NCI-H2029 (cell line): ENCODE results near the gene C11orf21.

Experiments used
- DNase-seq: peaks from one replicate; lab custom pipeline; 2025; lab: John Stamatoyannopoulos, UW

The C11orf21 gene

GRCh38 chr11:2260491-2261364 is 41.0 kb downstream of the C11orf21 start:
- DNase-seq, result no peak

GRCh38 chr11:2259897-2260451 is 41.7 kb downstream of the C11orf21 start:
- no peak for DNase-seq

GRCh38 chr11:2259466-2259830 is 42.3 kb downstream of the C11orf21 start:
- no peak for DNase-seq

DNA sequence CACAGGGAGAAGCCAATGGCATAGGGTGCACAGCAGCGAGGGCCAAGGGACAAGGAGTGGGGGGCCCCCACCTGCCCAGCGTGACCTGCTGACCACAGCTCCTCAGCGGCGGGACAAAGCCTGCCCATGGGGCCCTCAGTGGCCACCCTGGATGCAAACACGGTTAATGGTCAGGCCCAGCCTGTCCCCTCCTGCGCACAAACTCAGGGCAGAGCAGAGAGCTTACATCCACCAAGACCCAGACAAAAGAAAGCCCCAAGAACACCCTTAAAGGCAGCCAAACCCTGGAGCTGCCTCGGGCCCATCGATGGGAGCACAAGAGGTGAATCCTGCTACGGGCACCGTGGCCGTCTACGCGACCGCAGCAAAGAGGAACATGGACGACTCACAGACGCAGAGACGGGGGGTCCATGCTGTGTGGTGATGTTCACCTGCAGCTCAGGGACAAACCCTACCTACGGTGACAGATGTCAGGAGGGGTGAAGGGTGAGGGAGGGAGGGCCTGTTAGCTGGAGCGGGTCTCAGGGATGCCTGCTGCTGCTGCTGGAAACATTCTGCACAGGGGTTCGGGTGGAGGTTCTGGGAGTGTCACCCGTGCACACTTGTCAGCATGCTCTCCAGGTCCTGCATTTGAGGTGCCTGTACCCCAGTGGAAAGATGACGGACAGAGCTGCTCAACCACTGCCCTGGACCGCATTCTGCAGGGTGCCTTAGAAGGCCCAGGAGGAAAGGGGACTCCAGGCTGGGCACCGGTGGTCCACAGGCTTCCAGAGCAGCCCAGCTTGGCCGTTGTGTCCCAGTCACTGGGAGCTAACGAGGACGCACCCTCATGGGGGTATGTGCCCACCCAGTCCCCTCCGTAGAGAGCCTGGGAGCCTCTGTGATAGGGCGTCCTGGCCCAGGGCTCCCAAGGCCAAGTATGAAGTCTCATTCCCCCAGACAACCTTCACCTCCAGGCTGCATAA is 42.9 kb downstream of the C11orf21 start:
- no peak for DNase-seq

DNA sequence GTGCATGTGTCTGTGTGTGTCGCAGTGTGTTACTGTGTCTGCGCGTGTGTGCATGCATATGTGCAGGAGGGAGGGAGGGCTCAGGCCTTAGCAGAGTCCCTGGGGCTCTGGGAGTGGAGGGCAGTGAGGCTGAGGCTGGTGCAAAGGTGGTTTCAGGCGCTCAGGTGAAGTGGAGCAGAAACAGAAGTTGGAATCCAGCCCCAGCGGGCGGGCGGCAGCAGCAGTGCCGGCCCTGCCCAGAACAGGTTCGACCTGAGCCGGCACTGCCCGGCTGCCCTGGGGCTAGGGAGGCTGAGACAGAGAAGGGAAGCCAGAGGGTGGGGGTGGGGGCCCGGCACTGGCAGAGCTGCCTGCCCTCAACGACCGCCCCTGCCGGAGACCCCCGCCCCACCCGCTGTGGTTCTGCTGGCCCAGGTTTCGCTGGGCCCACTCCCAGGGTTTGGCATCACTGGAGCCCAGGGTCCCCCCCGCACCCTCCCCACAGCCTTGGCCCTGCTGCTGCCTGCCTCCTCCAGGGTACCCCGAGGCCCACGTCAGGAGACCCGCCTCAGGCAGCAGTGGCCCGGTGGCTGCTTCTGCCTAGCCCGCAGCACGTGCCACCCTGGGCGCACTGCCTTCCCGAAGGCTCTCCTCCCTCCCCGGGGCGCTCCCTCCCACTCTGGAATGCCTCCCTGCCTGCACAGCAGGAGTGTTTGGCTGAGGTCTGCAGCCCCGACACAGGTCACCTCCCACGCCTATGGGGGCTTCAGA is 44.6 kb downstream of the C11orf21 start:
- no peak for DNase-seq

GRCh38 chr11:2256293-2256913 is 45.3 kb downstream of the C11orf21 start:
- no peak for DNase-seq

- no peak for DNase-seq
Measured at GRCh38 chr11:2252018-2252417, 49.7 kb downstream of the C11orf21 start.

- DNase-seq, result no peak
Measured at GRCh38 chr11:2251138-2251537, 50.6 kb downstream of the C11orf21 start.

- DNase-seq, result no peak
Measured at GRCh38 chr11:2250485-2250884, 51.2 kb downstream of the C11orf21 start.

DNA sequence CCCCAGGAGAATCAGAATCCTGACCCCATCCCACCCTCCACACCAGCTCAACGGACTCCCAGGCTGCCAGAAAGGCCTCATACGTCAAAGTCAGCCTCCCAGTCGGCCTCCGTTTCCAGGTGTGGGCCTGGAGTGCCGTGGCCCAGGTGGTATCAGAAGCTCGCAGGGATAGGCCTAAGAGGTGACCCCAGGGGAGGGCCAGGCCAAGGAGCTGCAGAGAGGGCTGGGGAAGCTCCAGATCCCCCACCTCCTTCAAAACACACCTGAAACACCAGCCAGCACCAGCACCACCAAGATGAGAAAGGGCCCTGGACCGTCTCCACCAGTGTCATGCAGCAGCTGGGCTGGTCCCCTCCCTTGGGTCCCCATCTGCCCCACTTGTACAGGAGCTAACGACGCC is 51.7 kb downstream of the C11orf21 start:
- no peak for DNase-seq

- no peak for DNase-seq
Measured at GRCh38 chr11:2249189-2249916, 52.4 kb downstream of the C11orf21 start.

GRCh38 chr11:2248762-2249161 is 53.0 kb downstream of the C11orf21 start:
- DNase-seq, result no peak

DNA sequence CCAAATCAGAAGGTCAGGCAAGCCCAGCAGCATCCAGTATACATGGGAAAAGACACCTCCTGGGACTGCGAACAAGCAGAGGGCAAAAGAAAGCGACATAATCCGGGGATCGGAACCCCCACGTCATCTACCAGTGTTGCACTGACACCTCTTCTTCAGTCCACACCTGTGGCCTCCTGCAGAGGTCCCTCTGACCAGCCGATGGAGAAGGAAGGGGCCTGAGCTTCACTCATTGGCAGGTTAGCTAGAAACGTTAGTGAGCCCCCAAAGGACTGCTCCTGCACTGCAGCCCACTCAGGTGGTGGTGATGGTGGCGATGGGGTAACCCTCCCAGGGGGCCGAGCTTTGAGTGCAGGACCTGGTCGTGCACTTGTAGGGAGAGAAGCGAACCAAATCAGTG is 53.5 kb downstream of the C11orf21 start:
- no peak for DNase-seq

DNA sequence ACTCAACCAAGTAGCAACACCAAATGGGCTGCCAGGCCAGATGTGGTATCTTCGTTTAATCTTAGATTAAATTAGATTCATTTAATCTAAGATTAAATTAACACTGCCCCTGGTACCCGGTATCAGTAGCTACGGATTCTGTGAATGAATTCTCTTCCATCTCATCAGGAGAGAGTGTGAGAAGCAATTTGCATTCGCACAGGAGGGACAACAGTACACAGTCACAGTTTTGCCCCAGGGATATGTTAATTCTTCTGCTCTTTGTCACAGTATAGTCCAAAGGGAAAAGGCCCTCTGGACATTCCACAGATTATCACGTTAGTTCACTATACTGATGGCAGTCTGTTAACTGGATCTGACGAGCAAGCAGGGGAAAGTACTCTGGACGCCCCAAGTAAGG is 54.2 kb downstream of the C11orf21 start:
- DNase-seq, result no peak
